H1 (cell line): Measurements from ENCODE around the gene ELOVL6. TPM values are rescaled to one million over a fixed set of nuclear protein-coding genes. Genes with fewer than 3 reads are reported as not detected.

Source experiments
- CHD7 ChIP-seq: fragments of 300-600 bp; sonication (generic); IDR thresholded peaks from 2 replicates; pipeline ENCODE4 v1.7.1; 2012; ENCODE audit warnings: low read length, moderate library complexity, mild to moderate bottlenecking, inconsistent platforms; ENCODE audit not compliant: insufficient replicate concordance
- RBBP5 ChIP-seq: IDR thresholded peaks from 2 replicates; pipeline ENCODE4 v1.7.1; 2012; ENCODE audit warnings: low read depth, mild to moderate bottlenecking, inconsistent platforms, low read length, moderate library complexity, borderline replicate concordance
- polyA plus RNA-seq, 7 experiments: library from polyadenylated mRNA; depleted of rRNA in 3 of 7; stranded (reverse) in 5 of 7; unstranded in 2 of 7; fragments of >200 nt in 5 of 7; fragments of 200-250 nt in 2 of 7; gene quantifications; 1 replicate in 5 of 7; 2 replicates in 1 of 7; 4 replicates in 1 of 7; pipeline versions ENCODE4 v1.2.1 to v1.2.3, GENCODE V29; 2011 to 2013; ENCODE audit warnings: missing spikeins in 2 of 7, mixed read lengths in 2 of 7
- total RNA-seq: library from RNA; stranded (reverse); fragmentation: NEBNext Ultra II Directional; extraction: Animal tissue kit (Norgen Biotek cat#: 25700); gene quantifications from 2 replicates; pipeline ENCODE4 v1.2.1, GENCODE V29; 2021

ELOVL6 gene
- total and polyA plus RNA-seq, 2 of the 8 experiments (the other 6 are each of a cell fraction or from before 2014, with no cell fraction given), result 27.8 to 86.6 TPM

GRCh38 chr4:110165382-110166286 is 32.8 kb downstream of the ELOVL6 start (continued):
- no peak for TF ChIP-seq CHD7
- no peak for TF ChIP-seq RBBP5
